H1 (cell line): Measurements from ENCODE around the gene SLC17A4. TPM values are rescaled to one million over a fixed set of nuclear protein-coding genes. Genes with fewer than 3 reads are reported as not detected.

Source experiments
- CTCF ChIA-PET: fragments of 300-600 bp; sonication (Branson Sonifier 250); formaldehyde crosslinking; loops from one replicate; lab custom pipeline; 2021; ENCODE audit not compliant: partially characterized antibody; lab: Charles Lee
- POLR2A ChIA-PET: fragments of 300-600 bp; sonication (Branson Sonifier 250); formaldehyde crosslinking; loops from one replicate; lab custom pipeline; 2021; ENCODE audit warnings: inconsistent platforms; ENCODE audit not compliant: partially characterized antibody; lab: Charles Lee
- DNase-seq, 2 experiments: peaks; one replicate each; pipeline versions ENCODE4 v3.0.0 to v3.0.0-alpha.2; 2010 to 2022; ENCODE audit warnings: low spot score in 2 of 2, low read depth in 1 of 2, mixed read lengths in 1 of 2
- FAIRE-seq: peaks from 2 replicates; lab custom pipeline; 2011; peaks lifted over from hg19 to GRCh38; lab: Jason Lieb, UNC
- H2AFZ ChIP-seq: 2 replicates; pipeline ENCODE4 v1.8.1; 2012; ENCODE audit warnings: low read length, inconsistent platforms
- H2AK5ac ChIP-seq: 2 replicates; pipeline ENCODE4 v1.6.1; 2013; ENCODE audit warnings: low read depth, low read length
- H2BK120ac ChIP-seq: replicated peaks from 2 replicates; pipeline ENCODE3; 2013; ENCODE audit warnings: low read depth, low read length, inconsistent platforms
- H2BK12ac ChIP-seq: 2 replicates; pipeline ENCODE4 v1.6.1; 2013; ENCODE audit warnings: low read depth, low read length
- H2BK15ac ChIP-seq: 2 replicates; pipeline ENCODE4 v1.6.1; 2013; ENCODE audit warnings: low read length
- H2BK20ac ChIP-seq: 2 replicates; pipeline ENCODE4 v1.6.1; 2013; ENCODE audit warnings: low read length
- H2BK5ac ChIP-seq: 2 replicates; pipeline ENCODE4 v1.6.1; 2013; ENCODE audit warnings: low read depth, low read length
- H3K14ac ChIP-seq: 2 replicates; pipeline ENCODE4 v1.6.1; 2013; ENCODE audit warnings: inconsistent platforms; ENCODE audit not compliant: insufficient read length
- H3K18ac ChIP-seq: 2 replicates; pipeline ENCODE4 v1.6.1; 2013; ENCODE audit warnings: low read length; ENCODE audit errors: extremely low read depth
- H3K23ac ChIP-seq: 2 replicates; pipeline ENCODE4 v1.6.1; 2013; ENCODE audit warnings: inconsistent platforms; ENCODE audit not compliant: insufficient read length
- H3K23me2 ChIP-seq: 2 replicates; pipeline ENCODE4 v1.6.1; 2013; ENCODE audit warnings: low read depth, low read length
- H3K27ac ChIP-seq: 2 replicates; pipeline ENCODE4 v1.6.1; 2011; ENCODE audit warnings: low read depth, low read length, inconsistent platforms
- H3K27me3 ChIP-seq, 4 experiments: replicated peaks in 1 of 4; 1 replicate in 1 of 4; 2 replicates in 3 of 4; pipeline versions ENCODE4 v1.6.1 to v1.8.1; 2011 to 2013; ENCODE audit warnings: low read length in 3 of 4, mild to moderate bottlenecking in 3 of 4, inconsistent platforms in 2 of 4, mixed read lengths in 2 of 4, moderate library complexity in 1 of 4; ENCODE audit not compliant: control insufficient read depth in 3 of 4, insufficient read depth in 3 of 4; ENCODE audit errors: extremely low read depth in 1 of 4
- H3K36me3 ChIP-seq, 4 experiments: 2 replicates each; pipeline versions ENCODE4 v1.6.1 to v1.8.1; 2011 to 2013; ENCODE audit warnings: mild to moderate bottlenecking in 4 of 4, low read length in 3 of 4, moderate library complexity in 2 of 4, control low read depth in 1 of 4, inconsistent platforms in 1 of 4; ENCODE audit not compliant: insufficient read depth in 4 of 4, control insufficient read depth in 2 of 4
- H3K4ac ChIP-seq: replicated peaks from 2 replicates; pipeline ENCODE3; 2013; ENCODE audit warnings: low read length, low read depth, mixed read lengths, inconsistent platforms; ENCODE audit not compliant: insufficient read length
- H3K4me1 ChIP-seq, 4 experiments: replicated peaks in 1 of 4; 1 replicate in 1 of 4; 2 replicates in 3 of 4; pipeline versions ENCODE4 v1.6.1 to v1.8.1; 2011 to 2013; ENCODE audit warnings: low read length in 3 of 4, inconsistent platforms in 2 of 4, mixed read lengths in 1 of 4; ENCODE audit not compliant: insufficient read depth in 4 of 4, control insufficient read depth in 3 of 4
- H3K4me2 ChIP-seq, 2 experiments: 2 replicates each; pipeline versions ENCODE4 v1.6.1 to v1.8.1; 2011 to 2013; ENCODE audit warnings: low read depth in 2 of 2, low read length in 2 of 2, control low read depth in 1 of 2, inconsistent platforms in 1 of 2, mild to moderate bottlenecking in 1 of 2; ENCODE audit not compliant: insufficient read depth in 1 of 2
- H3K4me3 ChIP-seq, 4 experiments: fragments of 200-600, 300-600 bp in 1 of 4; sonication (generic), shearing (Covaris generic), sonication (Bioruptor Twin) in 1 of 4; 2 replicates each; pipeline versions ENCODE4 v1.5.1 to v1.8.1; 2011 to 2016; ENCODE audit warnings: low read length in 4 of 4, low read depth in 3 of 4, control low read depth in 2 of 4, inconsistent platforms in 2 of 4, mild to moderate bottlenecking in 2 of 4, mixed read lengths in 1 of 4, moderate library complexity in 1 of 4; ENCODE audit not compliant: insufficient read depth in 2 of 4; ENCODE audit errors: extremely low read depth in 1 of 4
- H3K56ac ChIP-seq: replicated peaks from 2 replicates; pipeline ENCODE3; 2013; ENCODE audit warnings: low read depth, mild to moderate bottlenecking, mixed read lengths, low read length, inconsistent platforms; ENCODE audit not compliant: insufficient read length
- H3K79me1 ChIP-seq: 2 replicates; pipeline ENCODE4 v1.6.1; 2013; ENCODE audit warnings: low read depth, low read length, control low read depth
- H3K79me2 ChIP-seq, 2 experiments: 2 replicates each; pipeline versions ENCODE4 v1.6.1 to v1.8.1; 2012 to 2013; ENCODE audit warnings: low read length in 2 of 2, mild to moderate bottlenecking in 2 of 2, inconsistent platforms in 1 of 2; ENCODE audit not compliant: insufficient read depth in 2 of 2, control insufficient read depth in 1 of 2
- H3K9ac ChIP-seq, 4 experiments: replicated peaks in 1 of 4; 1 replicate in 1 of 4; 2 replicates in 3 of 4; pipeline versions ENCODE4 v1.6.1 to v1.8.1; 2011 to 2013; ENCODE audit warnings: low read depth in 3 of 4, low read length in 3 of 4, control low read depth in 2 of 4, mild to moderate bottlenecking in 2 of 4, moderate library complexity in 2 of 4, inconsistent platforms in 1 of 4; ENCODE audit errors: extremely low read depth in 1 of 4
- H3K9me3 ChIP-seq, 2 experiments: 2 replicates each; pipeline versions ENCODE4 v1.6.1 to v1.8.1; 2012 to 2013; ENCODE audit warnings: mild to moderate bottlenecking in 2 of 2, moderate library complexity in 2 of 2, control low read depth in 1 of 2, inconsistent platforms in 1 of 2, low read depth in 1 of 2, low read length in 1 of 2, mixed read lengths in 1 of 2; ENCODE audit not compliant: insufficient read depth in 2 of 2
- H4K20me1 ChIP-seq, 2 experiments: replicated peaks in 1 of 2; 2 replicates each; pipeline versions ENCODE3 to v1.8.1; 2011 to 2013; ENCODE audit warnings: inconsistent platforms in 2 of 2, low read length in 2 of 2, mild to moderate bottlenecking in 1 of 2; ENCODE audit not compliant: insufficient read depth in 2 of 2, control insufficient read depth in 1 of 2
- H4K5ac ChIP-seq: 2 replicates; pipeline ENCODE4 v1.6.1; 2013; ENCODE audit warnings: low read length, low read depth, mixed read lengths, inconsistent platforms; ENCODE audit not compliant: insufficient read length
- H4K8ac ChIP-seq: 2 replicates; pipeline ENCODE4 v1.8.0; 2013; ENCODE audit warnings: mild to moderate bottlenecking, moderate library complexity, low read length, inconsistent platforms; ENCODE audit not compliant: insufficient read depth; ENCODE audit errors: extremely low read depth
- H4K91ac ChIP-seq: replicated peaks from 2 replicates; pipeline ENCODE3; 2013; ENCODE audit warnings: low read length, mixed read lengths, inconsistent platforms; ENCODE audit not compliant: insufficient read length
- CBX8 ChIP-seq: fragments of 300-800, 300-1000 bp; sonication (generic); IDR thresholded peaks from 2 replicates; pipeline ENCODE4 v1.7.1; 2016; ENCODE audit warnings: low read depth, low read length, borderline replicate concordance
- CREB1 ChIP-seq: IDR thresholded peaks from 2 replicates; pipeline ENCODE4 v1.6.1; 2012; ENCODE audit warnings: inconsistent platforms
- CTBP2 ChIP-seq: IDR thresholded peaks from 2 replicates; pipeline ENCODE4 v1.7.0; 2011; ENCODE audit warnings: borderline replicate concordance, mild to moderate bottlenecking, moderate library complexity, mixed read lengths, low read length; ENCODE audit not compliant: insufficient read depth, insufficient read length
- HDAC6 ChIP-seq: IDR thresholded peaks from one replicate; pipeline ENCODE4 v1.7.1; 2012; ENCODE audit warnings: low read depth, mild to moderate bottlenecking, inconsistent platforms, low read length, moderate library complexity
- RAD21 ChIP-seq, 2 experiments: IDR thresholded peaks in 1 of 2; conservative IDR thresholded peaks in 1 of 2; 2 replicates each; pipeline ENCODE4 v1.6.1; 2011; ENCODE audit warnings: low read depth in 2 of 2, low read length in 2 of 2, improper control_type of control experiment in 1 of 2, inconsistent platforms in 1 of 2, mild to moderate bottlenecking in 1 of 2, moderate library complexity in 1 of 2
- RFX5 ChIP-seq: IDR thresholded peaks from 2 replicates; pipeline ENCODE4 v1.6.1; 2011; ENCODE audit warnings: low read depth, low read length, improper control_type of control experiment, borderline replicate concordance
- RNF2 ChIP-seq: fragments of 200-900, 300-1000 bp; sonication (generic); IDR thresholded peaks from 2 replicates; pipeline ENCODE4 v1.7.1; 2016; ENCODE audit warnings: borderline replicate concordance, low read depth, mild to moderate bottlenecking, antibody characterized with exemption, low read length; ENCODE audit not compliant: poor library complexity, severe bottlenecking; ENCODE audit errors: missing control alignments
- SP1 ChIP-seq: IDR thresholded peaks from 2 replicates; pipeline ENCODE4 v1.6.1; 2011; ENCODE audit warnings: low read depth, low read length
- long read RNA-seq, 2 experiments: library from RNA in 1 of 2; library from capped mRNA in 1 of 2; stranded (forward); transcript quantifications; one replicate each; pipeline ENCODE4 v2.0.0, GENCODE V29; 2021; ENCODE audit warnings: inconsistent platforms in 1 of 2
- polyA minus RNA-seq, 3 experiments: library from RNA; depleted of rRNA, polyadenylated mRNA; stranded (reverse); fragments of >200 nt; gene quantifications; 1 replicate in 2 of 3; 2 replicates in 1 of 3; pipeline ENCODE4 v1.2.3, GENCODE V29; 2011
- polyA plus RNA-seq, 7 experiments: library from polyadenylated mRNA; depleted of rRNA in 3 of 7; stranded (reverse) in 5 of 7; unstranded in 2 of 7; fragments of >200 nt in 5 of 7; fragments of 200-250 nt in 2 of 7; gene quantifications; 1 replicate in 5 of 7; 2 replicates in 1 of 7; 4 replicates in 1 of 7; pipeline versions ENCODE4 v1.2.1 to v1.2.3, GENCODE V29; 2011 to 2013; ENCODE audit warnings: missing spikeins in 2 of 7, mixed read lengths in 2 of 7
- total RNA-seq: library from RNA; stranded (reverse); fragmentation: NEBNext Ultra II Directional; extraction: Animal tissue kit (Norgen Biotek cat#: 25700); gene quantifications from 2 replicates; pipeline ENCODE4 v1.2.1, GENCODE V29; 2021

SLC17A4 gene, protein sequence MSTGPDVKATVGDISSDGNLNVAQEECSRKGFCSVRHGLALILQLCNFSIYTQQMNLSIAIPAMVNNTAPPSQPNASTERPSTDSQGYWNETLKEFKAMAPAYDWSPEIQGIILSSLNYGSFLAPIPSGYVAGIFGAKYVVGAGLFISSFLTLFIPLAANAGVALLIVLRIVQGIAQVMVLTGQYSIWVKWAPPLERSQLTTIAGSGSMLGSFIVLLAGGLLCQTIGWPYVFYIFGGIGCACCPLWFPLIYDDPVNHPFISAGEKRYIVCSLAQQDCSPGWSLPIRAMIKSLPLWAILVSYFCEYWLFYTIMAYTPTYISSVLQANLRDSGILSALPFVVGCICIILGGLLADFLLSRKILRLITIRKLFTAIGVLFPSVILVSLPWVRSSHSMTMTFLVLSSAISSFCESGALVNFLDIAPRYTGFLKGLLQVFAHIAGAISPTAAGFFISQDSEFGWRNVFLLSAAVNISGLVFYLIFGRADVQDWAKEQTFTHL
- total RNA-seq (not detected in 2 replicates), polyA plus RNA-seq (2011; rRNA removed) (not detected in 2 replicates), polyA minus RNA-seq (2011; rRNA and poly(A)+ RNA removed) (not detected in 2 replicates)
- polyA plus RNA-seq (2011; cell fraction: cytosol; rRNA removed), result not detected
- polyA plus RNA-seq (2011; cell fraction: nucleus; rRNA removed), result not detected
- not detected in 4 replicates for polyA plus RNA-seq (2012, experiment 1 of 2)
- polyA plus RNA-seq (2012, experiment 2 of 2), result not detected
- not detected for polyA plus RNA-seq (2013, experiment 1 of 2)
- not detected for polyA plus RNA-seq (2013, experiment 2 of 2)
- polyA minus RNA-seq (2011; cell fraction: cytosol; rRNA and poly(A)+ RNA removed), result not detected
- not detected for polyA minus RNA-seq (2011; cell fraction: nucleus; rRNA and poly(A)+ RNA removed)
- long read RNA-seq, experiment 1, result 0 reads
- long read RNA-seq, experiment 2, result 0 reads

DNA sequence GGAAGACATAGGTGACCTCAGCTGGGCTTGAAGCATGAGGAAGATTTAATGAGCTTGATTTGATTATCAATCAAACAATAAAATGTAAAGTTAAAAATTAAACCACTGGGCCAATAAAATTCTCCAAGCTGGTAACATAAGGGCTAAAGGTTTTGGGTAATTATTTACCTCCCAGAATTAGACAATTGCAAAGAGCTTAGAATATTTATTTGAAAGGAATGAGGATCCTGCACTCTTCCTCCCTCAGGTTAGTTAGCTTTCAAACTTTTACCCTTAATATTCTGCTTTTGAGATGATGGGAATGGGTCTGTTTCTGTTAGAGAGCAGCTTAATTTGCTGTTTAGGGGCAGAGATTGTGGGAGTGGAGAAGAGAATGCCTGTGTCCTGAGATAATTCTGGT is at the start of gene SLC17A4:
Gene SLC17A4, plus strand, starts transcription at position 208 of the 400 bp plus-strand sequence. CDS start 7,221 bp downstream, outside the sequence.
- Histone ChIP-seq H3K18ac (no peak within 1 kb of the TSS), H3K9ac (no peak within 1 kb of the TSS; a peak in 1 of 7 replicates), H3K79me2 (no peaks in the 10 kb centered on the region), H3K4me2 (no peak within 1 kb of the TSS), H2AFZ (no peak within 1 kb of the TSS), H2BK120ac (no peak within 1 kb of the TSS), H2BK15ac (no peak within 1 kb of the TSS), H2BK12ac (no peak within 1 kb of the TSS), H4K91ac (no peak within 1 kb of the TSS), H3K27me3 (no peaks in the 10 kb centered on the region), H2AK5ac (no peak within 1 kb of the TSS), H3K4ac (no peak within 1 kb of the TSS), H2BK20ac (no peak within 1 kb of the TSS), H2BK5ac (no peak within 1 kb of the TSS), H3K14ac (no peak within 1 kb of the TSS), H3K36me3 (no peaks in the 10 kb centered on the region), H3K23ac (no peak within 1 kb of the TSS), H3K4me1 (no peaks in the 10 kb centered on the region), H4K8ac (no peak within 1 kb of the TSS), H4K5ac (no peak within 1 kb of the TSS), H3K4me3 (no peak within 1 kb of the TSS), H3K9me3 (no peaks in the 10 kb centered on the region), H4K20me1 (no peaks in the 10 kb centered on the region), H3K56ac (no peak within 1 kb of the TSS), H3K79me1 (no peaks in the 10 kb centered on the region), H3K27ac (no peak within 1 kb of the TSS), H3K23me2 (no peaks in the 10 kb centered on the region; the same call in 1 of the 2 replicates)
- FAIRE-seq (no peak), DNase-seq (no peak)
- ChIA-PET CTCF (interaction anchor here (1.1 to 1.4 kb wide), 3 partner anchors 34 to 187 kb away, joined by 3 to 4 read pairs (median 3); no protein-coding TSS in a partner anchor), POLR2A (interaction anchor here (0.6 kb wide), 1 partner anchor 84 kb away, joined by 3 read pairs; no protein-coding TSS in a partner anchor)
- no peak for TF ChIP-seq RAD21 (IDR thresholded peaks at IDR 0.05 in 1 of 2, conservative IDR thresholded peaks at IDR 0.05 in 1 of 2; ENCODE audit: low read depth in 2 of 2, low read length in 2 of 2)
- TF ChIP-seq RFX5, result no peak
- no peak for TF ChIP-seq HDAC6
- no peak for TF ChIP-seq CTBP2
- TF ChIP-seq CREB1, result no peak
- no peak for TF ChIP-seq SP1
- TF ChIP-seq CBX8, result no peak
- TF ChIP-seq RNF2, result no peak
